Neural progenitor cell (in vitro differentiated cells): ENCODE data around the gene MDM2. TPM values are rescaled to one million over a fixed set of nuclear protein-coding genes. Genes with fewer than 3 reads are reported as not detected.
A peak's percentile ranks its signal among the peaks of the same experiment; 100 is the strongest.
"Not testable (repeated sequence)": the region's sequence is repeated elsewhere in the genome, so short reads cannot be mapped to it uniquely, and the experiment has no call there.

ENCODE experiments used
- DNase-seq: peaks from one replicate; pipeline ENCODE4 v3.0.0-alpha.2; 2016; ENCODE audit warnings: low spot score
- H2AFZ ChIP-seq: fragments of 200-600 bp; sonication (generic); replicated peaks from 2 replicates; pipeline ENCODE4 v1.6.1; 2016; ENCODE audit warnings: antibody characterized with exemption
- H3F3A ChIP-seq: fragments of 200-600 bp; sonication (generic); 2 replicates; pipeline ENCODE4 v1.6.1; 2016; ENCODE audit warnings: antibody characterized with exemption, low read depth
- H3K27ac ChIP-seq: fragments of 200-600 bp; sonication (generic); 2 replicates; pipeline ENCODE4 v1.5.1; 2016; ENCODE audit warnings: mild to moderate bottlenecking
- H3K27me3 ChIP-seq: fragments of 200-600 bp; sonication (generic); 2 replicates; pipeline ENCODE4 v1.6.1; 2016; ENCODE audit warnings: mild to moderate bottlenecking, moderate library complexity
- H3K36me3 ChIP-seq: fragments of 200-600 bp; sonication (generic); 2 replicates; pipeline ENCODE4 v1.5.1; 2016
- H3K4me1 ChIP-seq: fragments of 200-600 bp; sonication (generic); 2 replicates; pipeline ENCODE4 v1.6.1; 2016; ENCODE audit warnings: mixed run types
- H3K4me2 ChIP-seq: fragments of 200-600 bp; sonication (generic); 2 replicates; pipeline ENCODE4 v1.6.1; 2016
- H3K4me3 ChIP-seq: fragments of 200-600 bp; sonication (generic); 2 replicates; pipeline ENCODE4 v1.5.1; 2016
- H3K79me2 ChIP-seq: fragments of 200-600 bp; sonication (generic); 2 replicates; pipeline ENCODE4 v1.6.1; 2016; ENCODE audit warnings: low read depth
- H3K9ac ChIP-seq: fragments of 200-600 bp; sonication (generic); 2 replicates; pipeline ENCODE4 v1.6.1; 2016
- H3K9me3 ChIP-seq: fragments of 200-600 bp; sonication (generic); 2 replicates; pipeline ENCODE4 v1.5.1; 2016; ENCODE audit warnings: low read depth
- H4K20me1 ChIP-seq: fragments of 200-600 bp; sonication (generic); 2 replicates; pipeline ENCODE4 v1.6.1; 2016; ENCODE audit warnings: low read depth
- H3K27ac Mint-ChIP-seq: 3 replicates; pipeline ENCODE4 v1.8.0; 2021; ENCODE audit warnings: mixed read lengths
- H3K27me3 Mint-ChIP-seq: 2 replicates; pipeline ENCODE4 v1.8.0; 2022; ENCODE audit warnings: low read depth, mild to moderate bottlenecking, inconsistent platforms, moderate library complexity, mixed read lengths; ENCODE audit not compliant: insufficient read depth
- H3K36me3 Mint-ChIP-seq: 3 replicates; pipeline ENCODE4 v1.8.0; 2021; ENCODE audit warnings: mixed read lengths
- H3K4me1 Mint-ChIP-seq: 3 replicates; pipeline ENCODE4 v1.8.0; 2021; ENCODE audit warnings: mixed read lengths
- H3K4me3 Mint-ChIP-seq: 3 replicates; pipeline ENCODE4 v1.8.0; 2021; ENCODE audit warnings: mild to moderate bottlenecking, moderate library complexity, mixed read lengths
- H3K9me3 Mint-ChIP-seq: 3 replicates; pipeline ENCODE4 v1.8.0; 2020; ENCODE audit warnings: mixed read lengths
- EZH2 ChIP-seq: fragments of 200-600 bp; sonication (generic); IDR thresholded peaks from 2 replicates; pipeline ENCODE4 v1.6.1; 2017; ENCODE audit warnings: antibody characterized with exemption, mild to moderate bottlenecking, moderate library complexity
- EZH2phosphoT487 ChIP-seq: fragments of 200-600 bp; sonication (generic); IDR thresholded peaks from 2 replicates; pipeline ENCODE4 v1.6.1; 2017; ENCODE audit warnings: antibody characterized with exemption
- total RNA-seq: library from RNA; depleted of rRNA; stranded (reverse); fragments of >200 nt; gene quantifications from 2 replicates; pipeline ENCODE4 v1.2.3, GENCODE V29; 2015; ENCODE audit warnings: low replicate concordance
- TF ChIP-seq, protein P1 (sequence below): fragments of 200-600 bp; sonication (generic); IDR thresholded peaks from 2 replicates; pipeline ENCODE4 v1.5.1; 2017; ENCODE audit warnings: antibody characterized with exemption, mild to moderate bottlenecking

The MDM2 gene
- total RNA-seq, 1 donor from 2014 or later = 93.8 TPM

DNA sequence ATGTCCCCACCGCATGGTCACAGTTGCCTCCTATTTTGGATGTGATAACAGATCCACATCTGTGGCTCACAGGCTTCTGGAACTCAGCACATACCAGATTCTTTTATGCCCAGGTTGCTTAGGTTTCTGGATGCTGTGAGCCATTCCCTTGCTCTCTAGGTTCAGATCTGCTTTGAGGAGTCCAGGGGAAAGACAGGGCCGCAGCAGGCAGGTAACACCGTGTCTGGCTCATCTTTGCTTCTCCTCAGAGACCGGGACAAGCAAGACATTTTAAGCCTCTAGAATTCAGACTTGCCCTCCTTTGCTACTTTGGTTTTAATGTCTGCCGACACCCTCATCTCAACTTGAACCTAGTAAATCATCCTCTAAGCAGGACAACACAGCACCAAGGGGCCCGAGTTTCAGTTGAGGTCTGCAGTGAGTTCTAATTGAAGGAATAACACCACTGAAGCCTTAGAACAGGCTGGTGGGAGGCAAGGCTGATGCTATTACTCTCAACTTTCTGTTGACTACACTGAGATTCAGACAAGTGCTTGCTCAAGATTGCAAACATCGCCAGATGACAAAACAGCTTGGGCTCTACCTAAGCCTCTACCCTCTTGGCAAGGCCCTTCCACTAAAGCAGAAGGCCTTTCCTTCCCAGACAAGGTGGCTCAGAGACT lies 55.3 kb downstream of the MDM2 start:
- Mint-ChIP-seq H3K36me3 (no peaks in the 10 kb centered on the region), H3K4me3 (no peak overlapping the region), H3K27me3 (peaks cover 2% of the 10 kb centered on the region), H3K27ac (no peak overlapping the region), H3K9me3 (no peaks in the 10 kb centered on the region), H3K4me1 (no peaks in the 10 kb centered on the region)
- H4K20me1 ChIP-seq = no peaks in the 10 kb centered on the region
- DNase-seq = no peak
- H3K9ac ChIP-seq = no peak overlapping the region
- no peaks in the 10 kb centered on the region for H3F3A ChIP-seq
- H3K4me2 ChIP-seq = no peak overlapping the region
- no peaks in the 10 kb centered on the region for H3K4me1 ChIP-seq
- no peak overlapping the region for H3K27ac ChIP-seq
- no peaks in the 10 kb centered on the region for H3K9me3 ChIP-seq
- no peak overlapping the region for H3K4me3 ChIP-seq
- H3K36me3 ChIP-seq = no peaks in the 10 kb centered on the region
- H3K27me3 ChIP-seq = no peaks in the 10 kb centered on the region
- H3K79me2 ChIP-seq = no peaks in the 10 kb centered on the region
- H2AFZ ChIP-seq = no peak overlapping the region
- no peak for TF ChIP-seq EZH2
- TF ChIP-seq, protein P1, sequence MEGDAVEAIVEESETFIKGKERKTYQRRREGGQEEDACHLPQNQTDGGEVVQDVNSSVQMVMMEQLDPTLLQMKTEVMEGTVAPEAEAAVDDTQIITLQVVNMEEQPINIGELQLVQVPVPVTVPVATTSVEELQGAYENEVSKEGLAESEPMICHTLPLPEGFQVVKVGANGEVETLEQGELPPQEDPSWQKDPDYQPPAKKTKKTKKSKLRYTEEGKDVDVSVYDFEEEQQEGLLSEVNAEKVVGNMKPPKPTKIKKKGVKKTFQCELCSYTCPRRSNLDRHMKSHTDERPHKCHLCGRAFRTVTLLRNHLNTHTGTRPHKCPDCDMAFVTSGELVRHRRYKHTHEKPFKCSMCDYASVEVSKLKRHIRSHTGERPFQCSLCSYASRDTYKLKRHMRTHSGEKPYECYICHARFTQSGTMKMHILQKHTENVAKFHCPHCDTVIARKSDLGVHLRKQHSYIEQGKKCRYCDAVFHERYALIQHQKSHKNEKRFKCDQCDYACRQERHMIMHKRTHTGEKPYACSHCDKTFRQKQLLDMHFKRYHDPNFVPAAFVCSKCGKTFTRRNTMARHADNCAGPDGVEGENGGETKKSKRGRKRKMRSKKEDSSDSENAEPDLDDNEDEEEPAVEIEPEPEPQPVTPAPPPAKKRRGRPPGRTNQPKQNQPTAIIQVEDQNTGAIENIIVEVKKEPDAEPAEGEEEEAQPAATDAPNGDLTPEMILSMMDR = no peak
- no peak for TF ChIP-seq EZH2phosphoT487

DNA sequence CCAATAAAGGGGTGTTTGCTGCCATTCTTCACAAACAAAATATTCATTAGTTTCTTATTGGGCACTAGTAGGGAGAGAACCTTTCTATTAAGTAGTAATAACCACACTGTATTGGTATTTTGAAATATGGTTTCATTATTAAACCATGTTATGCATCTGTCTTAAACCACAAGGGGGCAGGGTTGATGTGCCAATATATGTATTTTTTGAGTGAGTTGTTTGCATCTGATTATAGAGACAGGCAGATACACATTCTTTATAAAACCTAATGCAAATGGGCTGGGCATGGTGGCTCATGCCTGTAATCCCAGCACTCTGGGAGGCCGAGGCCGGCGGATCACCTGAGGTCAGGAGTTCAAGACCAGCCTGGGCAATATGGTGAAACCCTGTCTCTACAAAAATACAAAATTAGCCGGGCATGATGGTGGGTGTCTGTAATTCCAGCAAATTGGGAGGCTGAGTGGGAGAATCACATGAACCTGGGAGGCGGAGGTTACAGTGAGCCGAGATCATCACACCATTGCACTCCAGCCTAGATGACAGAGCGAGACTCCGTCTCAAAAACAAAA lies 56.0 kb downstream of the MDM2 start:
- not testable (repeated sequence) for H3K4me2 ChIP-seq, H3K9me3 ChIP-seq, H3K4me1 ChIP-seq, H3K4me1 Mint-ChIP-seq, H3K36me3 Mint-ChIP-seq, H3F3A ChIP-seq, H3K4me3 Mint-ChIP-seq, H3K27ac Mint-ChIP-seq, H4K20me1 ChIP-seq, H3K4me3 ChIP-seq, H3K27me3 ChIP-seq, H3K9me3 Mint-ChIP-seq, H3K9ac ChIP-seq, H3K27ac ChIP-seq, H3K27me3 Mint-ChIP-seq, H3K79me2 ChIP-seq, H3K36me3 ChIP-seq, H2AFZ ChIP-seq
- TF ChIP-seq, protein P1 = peak; percentile 67
- peak; percentile 51 for DNase-seq

DNA sequence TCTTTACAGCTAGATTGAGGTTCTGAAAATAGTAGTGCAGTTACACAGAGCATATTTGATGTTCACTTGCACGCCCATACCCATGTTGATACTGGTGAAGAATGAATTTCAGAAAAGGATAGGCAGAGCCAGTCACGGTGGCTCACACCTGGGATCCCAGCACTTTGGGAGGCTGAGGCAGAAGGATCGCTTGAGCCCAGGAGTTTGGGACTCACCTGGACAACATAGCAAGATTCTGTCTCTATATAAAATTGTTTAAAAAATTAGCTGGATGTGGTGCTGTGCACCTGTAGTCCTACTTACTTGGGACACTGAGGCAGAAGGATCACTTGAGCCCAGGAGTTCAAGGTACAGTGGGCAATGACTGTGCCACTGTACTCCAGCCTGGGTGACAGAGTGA lies 56.6 kb downstream of the MDM2 start:
- Mint-ChIP-seq H3K4me3 (no peak overlapping the region), H3K9me3 (no peaks in the 10 kb centered on the region), H3K27ac (no peak overlapping the region), H3K4me1 (no peaks in the 10 kb centered on the region), H3K27me3 (peaks cover 2% of the 10 kb centered on the region), H3K36me3 (no peaks in the 10 kb centered on the region)
- TF ChIP-seq EZH2 (no peak), EZH2phosphoT487 (no peak)
- TF ChIP-seq, protein P1 = no peak
- DNase-seq = no peak
- H3K4me3 ChIP-seq = no peak overlapping the region
- no peaks in the 10 kb centered on the region for H3K36me3 ChIP-seq
- no peak overlapping the region for H3K27ac ChIP-seq
- no peaks in the 10 kb centered on the region for H3K9me3 ChIP-seq
- H3K4me1 ChIP-seq = no peaks in the 10 kb centered on the region
- H3F3A ChIP-seq = no peaks in the 10 kb centered on the region
- H2AFZ ChIP-seq = no peak overlapping the region
- H3K9ac ChIP-seq = no peak overlapping the region
- no peak overlapping the region for H3K4me2 ChIP-seq
- H4K20me1 ChIP-seq = no peaks in the 10 kb centered on the region
- no peaks in the 10 kb centered on the region for H3K79me2 ChIP-seq
- H3K27me3 ChIP-seq = no peaks in the 10 kb centered on the region
